CD4-positive, alpha-beta T cell treated with Interleukin-6 for 4 hours (primary cell): ENCODE measurements around the gene TRIM72.
"Not testable (repeated sequence)": the region's sequence is repeated elsewhere in the genome, so short reads cannot be mapped to it uniquely, and the experiment has no call there.

ENCODE experiments used
- DNase-seq: peaks from one replicate; pipeline ENCODE4 v3.0.0-alpha.2; 2020; ENCODE audit warnings: mixed read lengths

TRIM72 gene

DNA sequence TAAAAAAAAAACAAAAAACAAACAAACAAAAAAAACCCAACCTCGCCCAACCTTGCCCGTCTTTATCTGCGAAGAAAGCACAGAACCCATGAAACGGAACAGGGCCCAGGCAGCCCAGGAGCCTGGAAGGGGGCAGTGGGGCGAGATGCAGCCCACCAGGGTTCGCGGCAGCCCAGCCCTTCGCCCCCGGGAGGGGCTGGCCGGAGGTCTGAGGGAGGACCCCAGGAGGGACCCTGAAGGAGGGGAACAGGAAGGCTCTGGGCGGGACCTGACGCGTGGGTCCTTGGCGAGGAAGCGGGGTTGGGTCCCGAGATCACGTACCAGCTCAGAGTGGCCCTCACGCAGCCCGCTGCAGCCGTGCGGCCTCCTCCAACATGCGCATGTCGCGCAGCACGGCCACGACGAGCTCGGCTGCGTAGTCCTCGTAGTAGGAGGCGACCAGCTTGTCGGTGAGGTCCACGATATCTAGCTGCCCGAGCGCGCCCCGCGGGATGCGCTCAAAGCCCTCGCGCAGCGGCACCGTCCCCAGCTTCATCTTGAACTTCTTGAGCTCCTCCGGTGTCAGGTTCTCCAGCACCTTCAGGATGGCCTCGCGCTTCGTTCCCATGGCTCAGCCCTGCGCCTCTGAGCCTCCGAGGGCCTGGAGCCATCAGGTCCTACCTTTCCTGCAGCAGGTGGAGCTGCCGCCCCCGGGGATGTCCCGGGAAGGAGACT lies 2.7 kb downstream of the TRIM72 start, which contains the start of gene PYDC1:
Gene PYDC1 (minus strand): TSS at position 714 of the 714 bp plus-strand sequence. CDS start 107 bp downstream, at position 607.
- peak; percentile 24 for DNase-seq

DNA sequence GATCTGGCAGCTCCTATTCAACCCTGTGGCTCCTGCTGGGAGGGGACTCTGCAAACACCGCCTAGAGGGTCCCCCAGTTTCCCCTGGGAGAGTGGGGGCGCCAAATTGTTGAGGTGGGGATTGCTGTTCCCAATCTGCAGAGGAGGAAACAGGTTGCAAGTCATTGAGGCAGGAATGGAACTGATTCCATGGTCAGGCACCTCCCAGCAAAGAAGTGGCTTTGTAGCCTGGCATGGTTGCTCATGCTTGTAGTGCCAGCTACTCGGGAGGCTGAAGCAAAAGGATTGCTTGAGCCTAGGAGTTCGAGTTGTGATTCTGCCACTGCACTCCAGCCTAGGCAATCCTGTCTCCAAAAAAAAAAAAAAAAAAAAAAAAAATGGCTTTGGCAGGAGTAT lies 3.2 kb downstream of the TRIM72 start:
- no peak for DNase-seq

DNA sequence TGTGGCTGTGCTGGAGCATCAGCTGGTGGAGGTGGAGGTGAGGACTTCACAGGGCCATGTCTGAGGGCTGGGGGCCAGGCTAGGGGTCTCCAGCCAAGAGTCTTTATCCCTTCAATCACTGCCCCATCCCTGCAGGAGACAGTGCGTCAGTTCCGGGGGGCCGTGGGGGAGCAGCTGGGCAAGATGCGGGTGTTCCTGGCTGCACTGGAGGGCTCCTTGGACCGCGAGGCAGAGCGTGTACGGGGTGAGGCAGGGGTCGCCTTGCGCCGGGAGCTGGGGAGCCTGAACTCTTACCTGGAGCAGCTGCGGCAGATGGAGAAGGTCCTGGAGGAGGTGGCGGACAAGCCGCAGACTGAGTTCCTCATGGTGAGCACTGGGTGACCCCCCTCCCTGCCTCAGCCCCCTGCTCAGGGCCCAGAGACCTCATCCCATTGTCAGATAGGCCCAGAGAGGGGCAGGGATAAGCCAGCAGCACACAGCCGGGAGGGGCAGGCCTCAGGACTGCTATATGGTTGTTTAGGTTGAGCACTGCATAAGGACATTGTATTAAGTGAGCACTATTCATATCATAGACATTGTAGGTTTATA lies 5.3 kb downstream of the TRIM72 start:
- no peak for DNase-seq

DNA sequence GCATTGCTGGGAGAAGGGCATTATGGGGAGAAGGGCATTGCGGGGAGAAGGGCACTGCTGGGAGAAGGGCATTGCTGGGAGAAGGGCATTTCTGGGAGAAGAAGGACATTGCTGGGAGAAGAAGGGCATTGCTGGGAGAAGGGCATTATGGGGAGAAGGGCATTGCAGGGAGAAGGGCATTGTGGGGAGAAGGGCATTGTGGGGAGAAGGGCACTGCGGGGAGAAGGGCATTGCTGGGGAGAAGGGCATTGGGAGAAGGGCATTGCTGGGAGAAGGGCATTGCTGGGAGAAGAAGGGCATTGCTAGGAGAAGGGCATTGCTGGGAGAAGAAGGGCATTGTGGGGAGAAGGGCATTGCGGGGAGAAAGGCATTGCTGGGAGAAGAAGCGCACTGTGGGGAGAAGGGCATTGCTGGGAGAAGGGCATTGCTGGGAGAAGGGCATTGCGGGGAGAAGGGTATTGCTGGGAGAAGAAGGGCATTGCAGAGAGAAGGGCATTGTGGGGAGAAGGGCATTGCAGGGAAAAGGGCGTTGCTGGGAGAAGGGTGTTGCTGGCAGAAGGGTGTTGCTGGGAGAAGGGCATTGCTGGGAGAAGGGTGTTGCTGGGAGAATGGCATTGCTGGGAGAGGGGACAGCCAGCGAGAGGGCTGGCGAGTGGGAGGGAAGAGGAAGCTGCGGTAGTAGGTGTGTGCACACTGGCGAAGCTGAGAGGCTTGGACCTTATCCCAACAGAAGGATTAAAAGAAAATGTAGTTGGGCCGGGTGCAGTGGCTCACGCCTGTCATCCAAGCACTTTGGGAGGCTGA lies 7.6 kb downstream of the TRIM72 start:
- DNase-seq: no peak

DNA sequence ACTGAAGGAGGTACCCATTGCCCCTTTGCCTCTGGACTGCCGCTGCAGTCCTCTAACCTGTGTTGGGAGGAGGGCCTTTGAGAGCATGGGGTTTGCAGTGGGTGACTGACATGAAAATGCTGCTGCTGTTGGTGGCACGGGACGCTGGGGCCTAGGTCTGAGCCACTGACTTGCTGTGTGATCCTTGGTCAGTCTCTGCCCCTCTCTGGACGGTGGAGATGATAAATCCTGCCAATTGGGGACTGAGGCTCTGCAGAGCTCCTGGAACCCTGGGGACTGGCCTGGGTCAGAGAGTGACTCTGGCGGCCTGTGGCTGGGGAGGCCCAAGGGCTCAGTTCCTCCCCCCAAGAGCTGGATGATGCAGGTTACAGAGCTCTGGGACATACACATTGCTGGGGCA lies 9.1 kb downstream of the TRIM72 start:
- DNase-seq: no peak

DNA sequence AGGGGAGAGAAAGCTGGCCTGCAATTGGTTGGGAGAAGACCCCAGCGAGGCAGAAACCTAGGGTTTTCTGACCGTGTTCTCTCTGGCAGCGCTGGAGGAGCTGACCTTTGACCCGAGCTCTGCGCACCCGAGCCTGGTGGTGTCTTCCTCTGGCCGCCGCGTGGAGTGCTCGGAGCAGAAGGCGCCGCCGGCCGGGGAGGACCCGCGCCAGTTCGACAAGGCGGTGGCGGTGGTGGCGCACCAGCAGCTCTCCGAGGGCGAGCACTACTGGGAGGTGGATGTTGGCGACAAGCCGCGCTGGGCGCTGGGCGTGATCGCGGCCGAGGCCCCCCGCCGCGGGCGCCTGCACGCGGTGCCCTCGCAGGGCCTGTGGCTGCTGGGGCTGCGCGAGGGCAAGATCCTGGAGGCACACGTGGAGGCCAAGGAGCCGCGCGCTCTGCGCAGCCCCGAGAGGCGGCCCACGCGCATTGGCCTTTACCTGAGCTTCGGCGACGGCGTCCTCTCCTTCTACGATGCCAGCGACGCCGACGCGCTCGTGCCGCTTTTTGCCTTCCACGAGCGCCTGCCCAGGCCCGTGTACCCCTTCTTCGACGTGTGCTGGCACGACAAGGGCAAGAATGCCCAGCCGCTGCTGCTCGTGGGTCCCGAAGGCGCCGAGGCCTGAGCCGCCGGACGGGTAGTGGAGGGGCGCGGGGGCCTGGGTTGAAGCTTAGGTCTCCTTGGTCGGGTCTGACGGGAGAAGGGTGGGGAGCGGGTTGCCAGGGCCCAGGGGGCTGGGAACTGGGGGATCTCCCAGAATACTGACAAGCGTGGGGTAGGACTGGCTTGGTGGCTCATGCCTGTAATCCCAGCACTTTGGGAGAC lies 10.4 kb downstream of the TRIM72 start:
- no peak for DNase-seq

DNA sequence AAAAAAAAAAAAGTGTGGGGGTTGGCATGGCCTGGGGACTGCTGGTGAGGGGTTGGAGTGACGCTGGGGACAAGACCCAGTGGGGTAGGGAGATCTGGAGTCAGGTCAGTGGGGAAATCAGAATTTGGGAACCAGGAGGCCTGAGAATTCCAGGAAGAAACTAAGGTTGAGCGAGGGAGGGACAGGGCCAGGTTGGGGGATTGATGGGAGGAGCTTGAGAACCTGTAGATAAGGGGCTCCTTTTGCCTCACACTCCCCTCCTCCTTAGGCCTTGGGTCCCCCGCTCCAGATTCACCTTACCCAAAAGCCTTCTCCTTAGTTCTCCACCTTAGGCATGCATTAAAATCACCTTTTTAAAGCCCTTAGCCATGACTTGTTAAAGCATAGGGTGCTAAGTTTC lies 11.3 kb downstream of the TRIM72 start:
- DNase-seq: no peak

DNA sequence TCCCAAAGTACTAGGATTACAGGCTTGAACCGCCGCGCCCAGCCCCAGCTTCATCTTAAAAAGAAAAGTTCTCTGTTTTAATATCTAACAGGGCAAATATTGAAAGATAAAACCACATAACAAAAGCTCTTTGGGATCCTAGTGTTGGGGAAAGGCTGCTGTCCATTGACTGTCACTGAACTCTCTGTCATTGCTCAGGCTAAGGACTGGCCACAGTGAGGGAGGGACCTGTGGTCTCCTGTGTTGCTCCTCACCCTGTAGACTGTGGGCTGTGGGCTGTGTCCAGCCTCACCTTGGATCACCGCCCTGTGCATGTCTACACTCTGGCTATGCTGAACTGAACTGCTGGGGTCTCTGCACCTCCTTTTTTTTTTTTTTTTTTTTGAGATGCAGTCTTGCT lies 14.3 kb downstream of the TRIM72 start:
- no peak for DNase-seq

DNA sequence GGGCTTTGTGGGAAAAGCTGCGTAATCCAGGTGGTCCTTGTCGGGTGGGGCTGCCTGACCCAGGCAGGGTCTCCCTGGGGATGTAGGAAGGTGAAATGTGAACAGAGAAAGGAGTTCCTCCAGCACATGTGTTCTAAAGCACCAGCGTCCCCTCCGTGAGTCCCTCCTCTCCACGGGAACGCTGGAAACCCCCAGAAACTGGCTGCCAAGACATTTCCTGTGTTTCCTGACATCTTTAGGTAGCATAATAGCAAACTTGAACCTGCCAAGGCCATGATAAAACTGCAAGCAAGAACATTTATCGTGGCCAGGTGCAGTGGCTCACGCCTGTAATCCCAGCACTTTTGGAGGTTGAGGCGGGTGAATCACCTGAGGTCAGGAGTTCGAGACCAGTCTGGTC lies 15.6 kb downstream of the TRIM72 start:
- no peak for DNase-seq

DNA sequence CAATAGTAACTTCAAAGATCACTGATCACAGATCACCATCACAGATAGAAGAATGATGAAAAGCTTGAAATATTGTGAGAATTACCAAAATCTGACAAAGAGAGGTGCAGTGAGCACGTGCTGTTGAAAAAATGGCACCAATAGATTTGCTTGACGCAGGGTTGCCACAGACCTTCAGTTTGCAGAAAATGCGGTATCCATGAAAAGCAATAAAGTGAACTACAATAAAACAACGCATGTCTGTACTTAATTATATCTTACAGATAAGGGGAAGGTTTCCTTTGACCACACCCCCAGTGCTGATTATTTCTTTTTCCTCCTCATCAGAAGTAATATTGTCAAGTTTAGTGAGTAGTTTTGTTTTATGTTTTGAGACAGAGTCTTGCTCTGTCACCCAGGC lies 24.1 kb downstream of the TRIM72 start:
- DNase-seq: no peak

DNA sequence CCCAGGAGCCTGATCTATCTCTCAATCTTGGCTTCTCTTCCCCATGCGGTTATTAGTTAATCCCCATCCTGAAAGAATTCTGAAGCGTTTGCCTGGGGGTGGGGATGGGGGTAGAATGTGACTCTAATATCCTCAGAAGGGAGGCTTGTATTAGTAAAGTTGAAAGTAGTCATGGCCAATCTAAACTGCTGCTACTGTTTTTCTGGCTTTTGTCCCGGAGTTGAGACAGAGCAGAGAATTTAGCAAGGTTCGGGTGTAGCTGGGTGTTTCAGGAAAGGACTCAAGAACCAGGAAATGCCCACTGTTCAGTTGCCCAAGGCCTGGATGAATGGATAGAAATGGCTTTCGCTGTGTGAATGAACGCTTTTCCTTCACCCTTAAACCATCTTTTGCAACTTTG lies 28.3 kb downstream of the TRIM72 start:
- no peak for DNase-seq

DNA sequence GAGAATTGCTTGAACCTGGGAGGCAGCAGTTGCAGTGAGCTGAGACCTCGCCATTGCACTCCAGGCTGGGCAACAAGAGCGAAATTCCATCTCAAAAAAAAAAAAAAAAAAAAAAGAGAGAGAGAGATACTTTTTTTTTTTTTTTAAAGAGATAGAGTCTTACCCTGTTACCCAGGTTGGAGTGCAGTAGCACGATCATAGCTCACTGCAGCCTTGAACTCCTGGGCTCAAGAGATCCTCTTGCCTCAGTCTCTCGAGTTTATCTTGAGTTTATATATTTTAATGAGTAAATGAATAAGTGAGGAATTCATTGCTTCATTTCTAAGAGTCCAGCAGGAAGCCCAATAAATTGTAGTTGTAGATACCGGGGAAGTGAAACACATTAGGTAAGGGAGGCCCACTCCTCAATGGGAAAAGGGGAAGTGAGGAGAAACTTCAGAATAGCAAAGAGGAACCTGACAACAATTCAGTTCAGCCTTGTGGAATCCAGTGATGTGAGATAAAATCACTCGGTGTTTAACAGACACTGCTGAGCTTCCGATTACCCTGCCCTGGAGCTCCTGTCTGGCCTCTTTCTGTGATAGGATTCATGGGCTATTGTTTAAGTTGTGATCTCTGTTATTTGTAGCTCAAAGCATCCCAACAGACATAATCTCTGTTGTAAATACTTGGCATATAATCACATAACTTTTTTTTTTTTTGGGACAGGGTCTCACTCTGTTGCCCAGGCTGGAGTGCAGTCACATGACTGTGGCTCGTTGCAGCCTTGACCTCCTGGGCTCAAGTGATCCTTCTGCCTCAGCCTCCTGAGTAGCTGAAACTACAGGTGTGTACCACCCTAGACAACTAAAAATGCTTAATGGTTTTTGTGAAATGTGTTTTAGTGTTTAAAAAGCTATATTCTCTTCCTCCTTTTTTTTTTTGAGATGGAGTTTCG lies 30.1 kb downstream of the TRIM72 start:
- DNase-seq: no peak

DNA sequence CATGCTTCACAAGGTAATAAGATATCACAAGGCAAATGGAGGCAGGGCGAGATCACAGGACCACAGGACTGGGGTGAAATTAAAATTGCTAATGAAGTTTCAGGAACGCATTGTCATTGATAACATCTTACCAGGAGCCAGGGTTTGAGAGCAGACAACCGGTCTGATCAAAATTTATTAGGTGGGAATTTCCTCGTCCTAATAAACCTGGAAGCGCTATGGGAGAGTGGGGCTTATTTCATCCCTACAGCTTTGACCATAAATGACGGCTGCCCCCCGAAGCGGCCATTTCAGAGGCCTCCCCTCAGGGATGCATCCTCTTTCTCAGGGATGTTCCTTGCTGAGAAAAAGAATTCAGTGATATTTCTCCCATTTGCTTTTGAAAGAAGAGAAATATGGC lies 31.7 kb downstream of the TRIM72 start:
- not testable (repeated sequence) for DNase-seq

DNA sequence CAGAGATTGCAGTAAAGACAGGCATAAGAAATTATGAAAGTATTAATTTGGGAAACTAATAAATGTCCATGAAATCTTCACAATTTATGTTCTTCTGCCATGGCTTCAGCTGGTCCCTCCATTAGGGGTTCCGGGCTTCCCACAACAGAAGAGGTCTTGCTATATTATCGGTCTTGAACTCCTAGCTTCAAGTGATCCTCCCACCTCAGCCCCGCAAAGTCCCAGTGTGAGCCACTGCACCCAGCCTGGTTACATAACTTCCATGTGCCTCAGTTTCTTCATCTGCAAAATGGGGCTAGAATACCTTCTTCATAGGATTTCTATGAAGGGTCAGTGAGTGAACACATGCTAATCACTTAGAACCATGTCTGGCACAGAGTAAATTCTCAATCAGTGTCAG lies 32.4 kb downstream of the TRIM72 start:
- no peak for DNase-seq

DNA sequence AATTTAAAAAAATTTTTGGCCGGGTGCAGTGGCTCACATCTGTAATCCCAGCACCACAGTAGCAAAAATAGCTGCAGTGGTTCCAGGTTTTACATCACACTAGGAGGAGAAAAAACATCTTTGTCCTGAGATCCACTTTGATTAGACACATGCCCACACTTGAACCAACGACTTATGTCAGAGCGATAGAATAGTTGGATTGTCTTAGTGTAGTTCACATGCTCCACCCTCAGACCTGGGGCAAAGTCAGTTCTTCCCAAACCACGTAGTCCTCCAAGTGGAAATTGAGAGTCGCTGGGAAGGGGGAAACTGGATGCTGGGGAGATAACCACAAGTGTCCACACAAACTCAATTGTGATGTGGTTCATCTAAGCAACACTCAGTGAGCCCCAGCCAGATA lies 34.4 kb downstream of the TRIM72 start:
- no peak for DNase-seq

DNA sequence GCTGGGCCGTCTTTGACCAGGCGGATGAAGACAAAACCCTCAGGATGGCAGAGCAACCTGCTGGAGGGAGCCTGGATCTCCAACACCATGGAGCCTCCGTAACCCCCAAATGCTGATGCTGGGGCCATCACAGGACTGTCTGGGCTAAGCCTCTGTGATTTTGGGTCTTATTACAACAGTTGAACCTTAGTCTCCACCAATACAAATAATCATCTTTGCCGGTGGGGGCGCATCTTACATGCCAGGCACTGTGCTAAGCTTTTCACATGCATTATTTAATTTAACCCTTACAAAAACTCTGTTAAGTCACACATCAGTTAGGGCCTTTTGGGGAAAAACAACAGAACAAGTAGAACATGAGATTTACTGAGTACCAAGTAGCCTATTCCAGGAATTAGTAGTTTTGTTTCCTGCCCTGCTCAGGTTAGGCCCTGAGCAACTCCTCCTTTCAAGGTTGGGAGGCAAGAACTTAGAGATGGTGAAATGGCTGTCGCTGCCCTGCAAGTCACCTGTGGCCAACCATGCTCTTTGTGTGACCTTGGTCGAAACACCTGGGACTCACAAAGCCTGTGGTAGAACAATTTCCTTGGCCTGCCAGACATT lies 37.0 kb downstream of the TRIM72 start:
- DNase-seq: no peak

DNA sequence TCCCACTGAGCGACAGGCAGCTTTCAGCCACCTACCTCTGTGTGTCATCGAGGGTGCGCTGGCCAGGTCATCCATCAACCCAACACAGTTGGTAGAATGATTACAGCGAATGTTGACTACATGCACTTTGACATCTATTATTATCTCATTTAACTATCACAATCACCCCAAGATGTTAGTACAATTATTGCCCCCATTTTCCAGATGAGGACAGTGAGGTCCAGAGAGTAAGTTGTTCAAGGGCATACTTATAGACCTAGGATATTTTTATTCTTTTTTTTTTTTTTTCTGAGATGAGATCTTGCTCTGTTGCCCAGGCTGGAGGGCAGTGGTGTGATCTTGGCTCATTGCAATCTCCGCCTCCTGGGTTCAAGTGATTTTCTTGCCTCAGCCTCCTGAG lies 37.5 kb downstream of the TRIM72 start:
- no peak for DNase-seq

DNA sequence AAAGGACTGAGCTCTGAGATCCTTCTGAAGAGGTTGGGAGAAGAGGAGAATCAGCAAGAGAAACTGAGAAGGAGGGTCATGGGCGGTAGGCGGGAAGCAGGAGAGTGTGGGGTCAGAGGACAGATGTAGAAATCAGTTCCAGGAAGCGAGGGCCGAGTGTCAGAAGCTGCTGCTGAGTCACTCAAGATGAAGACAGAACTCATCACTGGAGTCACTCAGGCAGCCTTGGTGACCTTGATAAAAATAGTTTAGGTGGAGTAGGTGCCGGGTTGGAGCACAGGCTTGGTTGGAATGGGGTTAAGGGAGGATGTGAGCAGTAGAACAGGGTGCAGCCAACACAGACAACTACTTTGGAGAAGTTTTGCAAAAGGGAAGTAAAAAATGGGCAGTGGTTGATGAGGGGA lies 39.7 kb downstream of the TRIM72 start:
- peak; percentile 13 for DNase-seq

DNA sequence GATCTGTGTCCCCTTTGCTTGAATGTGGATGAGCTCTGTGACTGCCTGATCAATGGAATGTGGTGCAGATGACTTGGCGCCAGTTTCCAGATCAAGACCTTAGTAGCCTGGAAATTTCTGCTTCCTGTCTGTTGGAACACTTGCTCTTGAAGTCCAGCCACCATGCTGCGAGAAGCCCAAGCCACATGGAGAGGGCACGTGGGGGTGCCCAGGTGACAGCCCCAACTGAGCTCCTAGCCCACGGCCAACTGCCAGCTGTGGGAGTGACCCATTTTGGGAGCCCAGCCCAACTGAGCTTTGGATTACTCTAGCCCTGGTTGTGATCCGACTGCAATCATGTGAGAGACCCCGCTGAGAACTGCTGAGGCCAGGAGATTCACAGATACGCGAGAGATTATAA lies 42.5 kb downstream of the TRIM72 start:
- DNase-seq: no peak

DNA sequence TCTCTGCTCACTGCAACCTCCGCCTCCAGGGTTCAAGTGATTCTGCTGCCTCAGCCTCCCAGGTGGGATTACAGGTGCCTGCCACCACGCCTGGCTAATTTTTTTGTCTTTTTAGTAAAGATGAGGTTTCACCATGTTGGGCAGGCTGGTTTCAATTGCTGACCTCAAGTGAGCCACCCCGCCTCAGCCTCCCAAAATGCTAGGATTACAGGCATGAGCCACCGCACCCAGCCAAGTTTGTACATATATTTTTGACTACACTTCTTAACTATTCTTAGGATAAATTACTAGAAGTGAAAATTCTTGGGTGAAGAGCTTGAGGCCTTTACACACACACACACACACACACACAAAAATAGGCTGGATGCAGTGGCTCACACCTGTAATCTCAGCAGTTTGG lies 44.4 kb downstream of the TRIM72 start:
- no peak for DNase-seq

DNA sequence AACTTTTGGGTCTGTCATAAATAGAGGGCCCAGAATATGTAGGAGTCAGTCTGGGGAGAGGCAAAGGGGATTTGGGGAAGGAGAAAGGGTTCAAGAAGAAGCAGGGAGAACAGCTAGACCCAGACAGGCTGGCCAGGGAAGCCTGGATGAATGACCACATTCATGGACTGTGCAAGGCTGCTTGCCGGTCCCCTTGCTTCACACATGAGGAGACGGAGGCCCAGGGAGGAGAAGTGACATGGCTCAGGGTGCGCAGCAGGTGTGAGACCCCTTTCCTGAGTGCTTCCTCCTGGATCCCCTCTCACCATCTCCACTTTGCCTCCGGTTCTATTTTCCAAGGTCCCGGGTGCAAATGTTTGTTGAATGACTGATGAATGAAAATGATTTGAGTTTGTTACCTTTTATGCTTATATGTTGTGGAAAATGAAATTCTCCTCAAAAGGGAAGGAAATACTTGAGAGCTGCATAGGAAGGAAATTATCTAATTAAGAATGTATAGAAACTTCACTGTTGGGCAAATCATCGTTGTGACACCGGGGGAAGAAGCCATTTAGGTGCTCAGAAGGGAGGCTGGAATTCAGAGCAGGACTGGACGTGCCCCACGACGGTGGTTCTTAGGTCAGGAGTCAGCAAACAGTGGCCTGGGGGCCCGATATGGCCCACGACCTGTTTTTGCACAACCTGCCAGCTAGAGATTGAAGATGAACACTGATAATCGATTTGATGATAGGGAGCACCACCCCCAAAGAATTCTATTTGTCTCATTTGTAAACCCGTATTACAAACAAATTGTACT lies 46.4 kb downstream of the TRIM72 start:
- no peak for DNase-seq
